Lower leg skin (tissue), 4 donors: ENCODE data around the gene LMF1. TPM values are rescaled to one million over a fixed set of nuclear protein-coding genes. Genes with fewer than 3 reads are reported as not detected.

Source experiments
- DNase-seq, 2 donors: peaks; one replicate each; pipeline ENCODE4 v3.0.0-alpha.2; 2019; ENCODE audit warnings: low spot score in 2 of 2
- H3K4me3 ChIP-seq: fragments of 200-600 bp; sonication (generic); 2 replicates; pipeline ENCODE4 v1.5.1; 2017; ENCODE audit warnings: mild to moderate bottlenecking, low read depth; ENCODE audit not compliant: poor library complexity, severe bottlenecking
- POLR2A ChIP-seq, 2 donors: fragments of 450-650 bp; IDR thresholded peaks; one replicate each; pipeline ENCODE4 v1.6.1; 2016 to 2017; ENCODE audit warnings: antibody characterized with exemption in 2 of 2, mild to moderate bottlenecking in 1 of 2, moderate library complexity in 1 of 2
- WGBS, 2 donors: methylation state at CpG; one replicate each; pipeline ENCODE4 v1.1.5; 2018; 5-methylcytosine and 5-hydroxymethylcytosine counted together
- intact Hi-C: fragments of 100-400 bp; cut with DNase I; formaldehyde crosslinking; loops from one replicate; pipeline ENCODE4 v1.15.0; 2023; ENCODE audit warnings: low total_unique reads
- total RNA-seq, 4 donors: library from RNA; depleted of rRNA; stranded (reverse); fragments of >200 nt; gene quantifications; one replicate each; pipeline ENCODE4 v1.1.0, GENCODE V29; 2016
- TF ChIP-seq, protein P1 (sequence below), 3 donors: fragments of 450-650 bp; IDR thresholded peaks; one replicate each; pipeline ENCODE4 v1.5.1; 2016; ENCODE audit warnings: antibody characterized with exemption in 3 of 3, mild to moderate bottlenecking in 3 of 3, moderate library complexity in 2 of 3

LMF1 gene
- total RNA-seq, 4 donors from 2014 or later: 31.3 to 68.3 (median 50.3) TPM

DNA sequence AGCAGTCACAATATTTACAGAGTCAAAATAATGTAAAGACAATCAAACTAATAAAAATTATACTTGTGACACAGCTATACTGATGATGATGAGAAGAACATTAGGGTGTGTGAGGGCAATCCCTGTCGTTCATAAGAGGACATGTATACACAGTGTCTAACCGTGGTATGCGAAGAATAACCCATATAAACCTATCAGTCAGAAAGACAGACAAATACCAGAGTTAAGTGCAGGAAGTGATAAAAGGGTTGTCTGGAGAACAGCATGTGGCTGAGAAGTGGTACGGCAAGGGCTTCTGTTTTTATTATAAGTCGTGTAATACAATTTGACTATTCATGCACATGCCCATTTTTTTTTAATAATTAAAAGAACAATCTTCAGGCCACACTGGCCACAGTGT is 46.7 kb downstream of the LMF1 start:
- WGBS, 2 donors: 87 to 88% methylated on average over 5 of the region's 5 CpGs
- H3K4me3 ChIP-seq: no peak overlapping the region
- intact Hi-C loops: no loop called here
- TF ChIP-seq POLR2A (IDR thresholded peaks at IDR 0.05): no peak
- DNase-seq: no peak

DNA sequence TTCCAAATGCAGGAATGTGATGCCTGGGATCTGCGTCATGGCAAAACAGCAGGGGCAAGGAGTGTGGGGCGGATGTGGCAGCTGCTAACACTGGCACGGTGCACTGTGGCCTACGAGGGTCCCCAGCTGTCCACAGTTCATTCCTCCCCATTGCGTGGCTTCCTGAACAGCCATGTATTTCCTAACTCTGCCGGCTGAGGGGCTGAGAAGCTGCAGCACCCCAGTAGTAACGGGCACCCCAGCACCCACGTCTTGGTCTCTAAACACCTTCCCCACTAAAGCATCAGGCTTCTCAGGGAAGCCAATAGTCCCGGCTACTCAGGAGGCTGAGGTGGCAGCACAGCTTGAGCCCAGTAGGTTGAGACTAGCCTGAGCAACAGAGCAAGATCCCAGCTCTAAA is 47.6 kb downstream of the LMF1 start:
- 95 to 96% methylated on average over 9 of the region's 9 CpGs for WGBS, 2 donors
- no peak for DNase-seq
- TF ChIP-seq POLR2A (IDR thresholded peaks at IDR 0.05): no peak
- TF ChIP-seq, protein P1, sequence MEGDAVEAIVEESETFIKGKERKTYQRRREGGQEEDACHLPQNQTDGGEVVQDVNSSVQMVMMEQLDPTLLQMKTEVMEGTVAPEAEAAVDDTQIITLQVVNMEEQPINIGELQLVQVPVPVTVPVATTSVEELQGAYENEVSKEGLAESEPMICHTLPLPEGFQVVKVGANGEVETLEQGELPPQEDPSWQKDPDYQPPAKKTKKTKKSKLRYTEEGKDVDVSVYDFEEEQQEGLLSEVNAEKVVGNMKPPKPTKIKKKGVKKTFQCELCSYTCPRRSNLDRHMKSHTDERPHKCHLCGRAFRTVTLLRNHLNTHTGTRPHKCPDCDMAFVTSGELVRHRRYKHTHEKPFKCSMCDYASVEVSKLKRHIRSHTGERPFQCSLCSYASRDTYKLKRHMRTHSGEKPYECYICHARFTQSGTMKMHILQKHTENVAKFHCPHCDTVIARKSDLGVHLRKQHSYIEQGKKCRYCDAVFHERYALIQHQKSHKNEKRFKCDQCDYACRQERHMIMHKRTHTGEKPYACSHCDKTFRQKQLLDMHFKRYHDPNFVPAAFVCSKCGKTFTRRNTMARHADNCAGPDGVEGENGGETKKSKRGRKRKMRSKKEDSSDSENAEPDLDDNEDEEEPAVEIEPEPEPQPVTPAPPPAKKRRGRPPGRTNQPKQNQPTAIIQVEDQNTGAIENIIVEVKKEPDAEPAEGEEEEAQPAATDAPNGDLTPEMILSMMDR (IDR thresholded peaks at IDR 0.05): no peak
- intact Hi-C loops: no loop called here
- no peak overlapping the region for H3K4me3 ChIP-seq

DNA sequence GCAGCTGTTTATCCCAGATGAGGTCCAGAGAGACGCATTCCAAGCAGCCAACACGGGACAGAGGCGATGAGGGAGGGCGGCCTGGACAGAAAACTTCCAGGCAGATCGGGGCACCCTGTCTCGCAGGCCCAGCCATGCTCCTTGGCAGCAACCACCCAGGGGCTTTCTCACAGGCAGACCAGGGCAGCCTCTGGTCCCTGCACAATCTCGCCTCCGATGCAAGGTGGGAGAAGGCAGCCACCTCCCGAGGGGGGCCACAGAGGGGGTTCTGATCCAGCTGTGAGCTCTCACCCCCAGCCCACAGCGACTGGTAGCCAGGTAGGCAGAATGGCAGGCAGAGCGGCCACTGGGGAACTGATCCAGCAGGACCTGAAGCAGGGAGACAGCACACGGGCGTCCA is 48.7 kb downstream of the LMF1 start:
- TF ChIP-seq, protein P1 (IDR thresholded peaks at IDR 0.05): no peak
- no peak for TF ChIP-seq POLR2A (IDR thresholded peaks at IDR 0.05)
- DNase-seq: no peak
- intact Hi-C loops: no loop called here
- WGBS, 2 donors: 94 to 96% methylated on average over 13 of the region's 13 CpGs
- no peak overlapping the region for H3K4me3 ChIP-seq

DNA sequence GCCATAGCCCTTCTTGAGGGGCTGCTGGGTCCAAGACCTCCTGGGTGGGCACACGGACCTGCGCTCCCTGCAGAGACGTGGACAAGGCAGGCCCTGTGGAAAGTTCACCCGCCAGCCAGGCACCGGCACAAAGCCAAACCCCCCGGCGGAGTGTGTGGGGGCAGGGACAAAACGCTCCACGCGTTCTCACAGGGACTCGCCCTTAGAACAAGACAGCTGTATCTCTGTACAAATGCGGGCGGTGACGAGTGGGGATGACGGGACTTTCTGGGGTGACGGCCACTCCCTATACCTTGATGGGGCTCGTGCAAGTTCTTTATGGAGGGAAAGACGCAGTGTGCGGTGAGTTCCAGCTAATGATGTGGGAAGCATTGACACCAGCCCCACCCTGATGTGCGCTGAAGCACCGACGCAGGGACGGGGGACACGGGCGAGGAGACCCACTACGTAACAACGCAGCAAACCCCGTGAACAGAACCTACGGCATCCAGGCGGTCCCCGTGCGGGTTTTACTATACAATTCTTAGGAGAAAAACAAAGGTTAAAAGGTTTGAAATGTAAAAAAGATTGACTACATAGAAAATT is 49.4 kb downstream of the LMF1 start:
- 89 to 91% methylated on average over 24 to 32 of the region's 32 CpGs for WGBS, 2 donors
- H3K4me3 ChIP-seq: no peak overlapping the region
- no peak for DNase-seq
- TF ChIP-seq, protein P1 (IDR thresholded peaks at IDR 0.05): no peak
- no peak for TF ChIP-seq POLR2A (IDR thresholded peaks at IDR 0.05)
- intact Hi-C loops: no loop called here

DNA sequence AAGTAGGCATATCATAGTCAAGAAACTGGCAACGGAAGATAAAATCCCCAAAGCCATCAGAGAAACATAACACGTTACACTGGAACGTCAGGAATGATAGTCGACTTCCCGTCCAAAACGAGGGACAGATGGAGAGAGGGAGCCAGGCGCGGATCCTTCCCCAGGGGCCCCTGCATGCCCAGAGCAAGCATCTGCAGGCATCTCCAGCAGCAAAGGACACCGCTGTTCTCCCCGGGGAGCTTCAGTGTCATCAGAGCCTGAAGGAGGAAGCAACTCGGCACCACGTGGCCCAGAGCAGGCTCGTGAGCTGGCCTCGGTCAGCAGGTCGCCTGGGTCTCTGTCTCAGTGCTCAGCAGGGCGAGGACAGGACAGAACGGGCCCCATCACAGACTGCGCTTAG is 50.1 kb downstream of the LMF1 start:
- H3K4me3 ChIP-seq: no peak overlapping the region
- DNase-seq: peak in 1 of 2 donors; percentile 50
- WGBS, 2 donors: 64 to 67% methylated on average over 18 of the region's 18 CpGs
- no peak for TF ChIP-seq POLR2A (IDR thresholded peaks at IDR 0.05)
- TF ChIP-seq, protein P1 (IDR thresholded peaks at IDR 0.05): no peak
- intact Hi-C loops: no loop called here

DNA sequence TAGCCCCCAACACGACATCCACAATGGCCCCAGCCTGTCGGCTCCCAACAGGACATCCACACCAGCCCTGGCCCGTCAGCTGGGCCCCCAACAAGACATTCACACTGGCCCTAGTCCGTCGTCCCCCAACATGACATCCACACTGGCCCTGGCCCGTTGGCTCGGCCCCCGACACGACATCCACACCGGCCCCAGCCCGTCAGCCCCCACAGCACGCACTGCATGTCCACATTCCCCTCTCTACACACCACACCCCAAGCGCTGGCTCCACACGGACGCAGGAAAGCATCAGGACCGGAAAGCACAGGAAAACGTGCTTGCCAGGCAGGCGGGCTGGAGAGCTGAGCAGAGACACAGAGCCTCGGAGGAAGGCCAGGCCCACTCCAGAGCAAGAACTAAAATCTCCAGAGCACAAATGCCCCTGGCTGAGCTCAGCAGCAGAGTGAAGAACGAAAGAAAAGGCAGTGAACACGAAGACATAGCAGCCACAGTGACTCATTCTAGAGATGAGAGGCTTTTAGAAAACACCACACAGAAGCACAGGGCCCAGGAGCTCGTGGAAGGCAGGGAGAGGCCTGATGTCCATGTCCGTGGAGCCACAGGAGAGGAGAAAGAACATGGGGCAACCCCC is 50.6 kb downstream of the LMF1 start:
- DNase-seq: peak in 1 of 2 donors; percentile 22
- H3K4me3 ChIP-seq: no peak overlapping the region
- TF ChIP-seq, protein P1 (IDR thresholded peaks at IDR 0.05): no peak
- TF ChIP-seq POLR2A (IDR thresholded peaks at IDR 0.05): no peak
- 68 to 71% methylated on average over 23 of the region's 23 CpGs for WGBS, 2 donors
- intact Hi-C loops: no loop called here
